DMS153 treated with DMSO at 0.1 percent for 48 hours (cell line): ENCODE data around the gene GTF2A2.
A peak's percentile ranks its signal among the peaks of the same experiment; 100 is the strongest.
"Not testable (repeated sequence)": the region's sequence is repeated elsewhere in the genome, so short reads cannot be mapped to it uniquely, and the experiment has no call there.

Experiments used
- DNase-seq: peaks from one replicate; lab custom pipeline; 2025; ENCODE audit not compliant: unreplicated experiment; lab: John Stamatoyannopoulos, UW

Gene GTF2A2

DNA sequence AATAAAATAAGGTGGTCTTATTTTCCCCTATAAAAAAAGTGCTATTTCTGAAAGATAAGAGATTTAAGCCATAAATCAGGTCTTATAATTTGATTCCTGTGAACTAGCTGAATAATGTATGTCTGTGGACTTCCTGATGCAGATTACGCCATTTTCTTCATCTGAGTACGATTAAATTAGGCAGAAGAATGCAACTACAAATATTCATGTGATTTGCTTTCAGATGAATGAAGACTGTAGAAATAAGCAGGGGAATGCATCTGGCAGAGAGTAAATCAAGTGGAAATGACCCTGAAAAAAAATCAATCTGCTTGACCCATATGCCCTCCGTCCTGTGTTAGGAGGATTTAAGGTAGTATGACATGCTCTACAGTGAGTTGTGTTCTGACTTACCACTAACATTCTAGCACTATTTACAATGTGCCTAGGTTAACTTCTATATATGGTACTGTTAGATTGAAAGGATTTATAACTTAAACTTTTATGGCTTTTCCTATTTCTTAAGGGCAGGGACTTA lies 17.1 kb upstream of the GTF2A2 start:
- no peak for DNase-seq

DNA sequence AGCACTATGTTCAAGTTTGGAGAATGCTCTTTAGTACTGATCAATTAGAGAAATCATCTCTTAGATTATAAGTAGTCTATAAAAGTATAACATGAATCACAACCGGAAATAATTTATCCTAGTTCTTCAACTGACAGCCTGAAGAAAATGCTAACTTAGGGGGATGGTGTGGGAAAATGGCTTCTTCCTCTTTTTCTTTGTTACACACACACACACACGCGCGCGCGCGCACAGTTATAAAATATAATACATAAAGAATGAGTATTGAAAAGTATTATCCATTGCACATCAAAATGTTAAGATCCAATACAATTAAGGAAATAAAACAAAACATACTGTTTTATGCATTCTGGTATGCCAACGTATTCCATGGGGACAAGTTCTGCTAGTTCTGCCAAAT lies 11.2 kb upstream of the GTF2A2 start:
- no peak for DNase-seq

DNA sequence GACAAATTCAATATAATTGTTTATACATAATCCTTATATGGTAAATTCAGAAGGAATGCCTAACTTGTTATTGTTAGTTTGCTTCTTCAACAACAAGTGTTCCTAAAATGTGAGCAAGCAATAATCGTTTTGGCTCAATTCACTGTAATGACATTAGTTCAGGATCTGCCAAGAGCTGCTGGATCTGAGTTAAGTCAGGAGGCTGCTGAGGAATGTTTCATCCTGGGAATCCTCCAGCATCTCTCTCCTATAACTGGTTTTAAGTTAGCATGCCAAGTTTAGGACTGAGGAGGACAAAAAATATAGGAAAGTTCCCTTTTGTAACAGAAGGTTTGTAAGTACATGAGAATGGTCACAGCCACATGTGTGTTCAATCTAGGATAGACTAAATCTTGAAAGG lies 4.9 kb upstream of the GTF2A2 start:
- no peak for DNase-seq

DNA sequence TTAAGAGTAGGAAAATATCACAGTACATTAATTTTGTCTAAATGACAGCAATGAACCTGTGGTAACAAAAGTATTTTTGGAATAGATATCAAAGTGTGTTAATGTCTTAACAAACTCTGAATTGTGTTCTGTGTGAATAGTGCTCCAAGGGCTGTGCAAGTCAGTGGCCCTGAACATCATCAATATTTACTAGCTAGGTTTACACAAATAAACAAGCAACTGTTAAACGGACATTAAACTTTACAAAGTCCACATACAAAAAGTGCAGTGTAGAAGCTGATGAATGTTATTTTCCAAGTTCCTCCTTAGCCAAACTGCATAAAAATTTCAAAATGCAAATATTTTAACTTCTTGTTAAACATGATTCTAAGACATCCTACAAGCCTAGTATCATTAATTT lies 2.1 kb upstream of the GTF2A2 start:
- no peak for DNase-seq

DNA sequence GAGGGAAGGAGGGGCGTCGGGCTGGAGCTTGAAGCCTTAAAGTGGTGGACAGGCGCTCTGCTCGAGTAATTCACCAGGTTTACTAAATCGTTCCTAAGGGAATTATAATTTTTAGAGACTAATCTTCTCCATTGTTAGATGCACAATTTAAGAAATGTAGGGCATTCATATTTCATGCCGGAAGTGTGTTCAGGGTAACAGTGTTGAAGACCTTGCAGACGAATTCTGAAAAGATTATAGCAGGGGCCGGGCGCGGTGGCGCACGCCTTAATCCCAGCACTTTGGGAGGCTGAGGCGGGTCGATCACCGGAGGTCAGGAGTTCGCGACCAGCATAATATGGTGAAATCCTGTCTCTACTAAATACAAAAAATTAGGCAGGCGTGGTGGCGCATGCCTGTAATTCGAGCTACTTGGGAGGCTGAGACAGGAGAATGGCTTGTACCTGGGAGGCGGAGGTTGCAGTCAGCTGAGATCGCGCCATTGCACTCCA lies 365 bp upstream of the GTF2A2 start:
- DNase-seq: no peak

DNA sequence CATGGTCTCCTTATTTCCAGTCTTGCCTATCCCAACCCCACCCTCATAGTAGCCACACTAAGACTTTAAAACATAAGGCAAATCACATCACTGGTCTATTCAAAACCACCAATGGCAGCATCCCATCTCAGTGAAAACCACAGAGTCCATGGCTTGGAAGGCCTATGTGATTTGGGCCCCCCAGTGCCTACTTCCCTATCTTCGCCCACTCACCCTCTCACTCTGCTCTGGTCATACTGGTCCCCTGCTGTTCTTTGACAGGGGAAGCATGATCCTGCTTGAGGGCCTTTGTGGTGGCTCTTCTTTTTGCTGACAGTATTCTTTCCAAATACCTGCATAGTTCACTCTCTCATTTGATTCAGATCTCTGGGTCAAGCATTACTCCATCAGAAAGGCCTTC lies 3.3 kb downstream of the GTF2A2 start:
- DNase-seq: no peak

DNA sequence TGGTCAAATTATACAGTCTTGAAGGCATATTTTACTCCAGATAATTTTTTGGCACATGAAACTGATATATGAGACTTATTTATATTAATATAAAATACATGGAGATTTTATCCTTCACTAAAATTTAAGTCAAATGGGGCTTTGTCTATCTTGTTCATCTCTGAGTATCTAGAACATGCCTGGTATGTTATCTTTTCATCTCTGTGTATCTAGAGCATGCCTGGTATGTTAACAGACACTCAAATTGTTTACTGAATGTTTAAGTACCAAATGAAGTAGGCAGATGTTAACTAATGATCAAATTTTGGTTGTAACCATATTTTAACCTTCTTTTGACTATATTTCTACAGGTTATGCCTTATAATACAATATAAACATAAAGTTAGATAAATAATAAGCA lies 7.7 kb downstream of the GTF2A2 start:
- no peak for DNase-seq

DNA sequence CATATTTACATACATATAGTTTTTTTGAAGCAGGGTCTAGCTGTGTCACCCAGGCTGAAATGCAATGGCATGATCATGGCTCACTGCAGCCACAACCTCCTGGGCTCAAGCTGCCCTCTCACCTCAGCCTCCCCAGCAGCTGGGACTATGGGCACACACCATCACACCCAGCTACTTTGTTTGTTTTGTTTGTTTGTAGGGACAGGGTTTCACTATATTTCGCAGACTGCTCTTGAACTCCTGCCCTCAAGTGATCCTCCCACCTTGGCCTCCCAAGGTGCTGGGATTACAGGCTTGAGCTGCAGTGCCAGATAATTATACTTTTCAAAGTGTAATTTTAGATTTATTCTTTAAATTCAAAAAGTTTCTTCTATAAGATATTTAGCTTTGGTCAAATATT lies 10.2 kb downstream of the GTF2A2 start:
- no peak for DNase-seq

DNA sequence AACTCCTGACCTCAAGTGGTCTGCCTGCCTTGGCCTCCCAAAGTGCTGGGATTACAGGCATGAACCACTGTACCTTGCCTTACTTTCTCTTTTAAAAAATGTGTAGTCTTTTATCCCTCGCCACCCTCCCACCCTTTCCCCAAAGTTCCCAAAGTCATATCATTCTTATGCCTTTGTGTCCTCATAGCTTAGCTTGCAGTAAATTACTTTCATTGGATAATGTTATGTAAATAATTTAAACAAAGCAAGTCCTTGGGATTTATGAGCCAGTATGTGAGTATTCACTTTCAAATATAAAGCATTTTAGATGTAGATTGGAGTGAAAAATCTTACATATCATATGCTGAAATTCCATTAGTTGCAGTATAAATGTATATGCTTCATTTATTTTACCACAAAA lies 11.0 kb downstream of the GTF2A2 start:
- no peak for DNase-seq

DNA sequence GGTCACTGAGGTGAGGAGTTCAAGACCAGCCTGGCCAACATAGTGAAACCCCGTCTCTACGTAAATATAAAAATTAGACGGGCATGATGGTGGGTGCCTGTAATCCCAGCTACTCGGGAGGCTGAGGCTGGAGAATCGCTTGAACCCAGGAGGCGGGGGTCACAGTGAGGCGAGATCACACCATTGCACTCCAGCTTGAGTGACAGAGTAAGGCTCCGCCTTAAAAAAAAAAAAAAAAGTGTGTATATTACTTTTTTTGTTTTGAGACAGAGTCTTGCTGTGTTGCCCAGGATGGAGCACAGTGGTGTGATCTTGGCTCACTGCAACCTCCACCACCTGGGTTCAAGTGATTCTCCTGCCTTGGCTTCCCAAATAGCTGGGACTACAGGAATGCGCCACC lies 11.5 kb downstream of the GTF2A2 start:
- DNase-seq: not testable (repeated sequence)

DNA sequence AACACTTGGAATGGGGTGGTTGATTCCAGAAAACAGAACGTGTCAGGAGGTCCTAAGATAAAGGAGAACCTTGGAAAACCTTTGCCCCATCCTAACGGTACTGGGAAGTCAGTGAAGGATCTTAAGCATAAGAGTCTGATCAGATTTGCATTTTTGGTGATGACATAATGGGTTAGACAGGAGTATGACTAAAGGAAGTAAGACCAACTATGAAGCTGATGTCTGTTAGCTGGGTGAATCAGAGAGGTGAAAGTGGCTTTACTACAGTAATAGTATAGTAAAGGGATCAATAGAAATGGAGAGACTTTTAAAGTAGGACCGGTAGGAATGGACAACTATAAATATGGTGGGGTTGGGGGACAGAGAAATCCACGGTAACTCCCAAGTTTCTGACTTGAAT lies 12.6 kb downstream of the GTF2A2 start:
- DNase-seq: no peak

DNA sequence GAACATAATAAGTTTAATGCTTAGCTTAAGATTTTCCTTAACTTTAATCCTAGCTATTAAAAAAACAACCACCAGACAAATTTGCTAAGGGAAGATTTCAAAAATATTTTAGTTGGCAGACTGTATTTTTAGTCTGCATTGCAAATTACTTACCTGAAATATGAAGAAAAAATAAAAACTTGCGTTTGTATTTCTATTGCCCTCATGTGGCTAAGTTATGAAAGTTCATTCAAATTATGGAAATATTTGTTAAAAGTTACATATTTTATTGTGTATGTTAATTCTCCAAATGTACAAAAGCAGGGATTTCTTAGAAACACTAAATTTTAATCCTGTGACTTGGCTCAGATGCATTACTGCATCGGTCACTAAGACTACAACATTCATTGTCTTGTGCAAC lies 15.0 kb downstream of the GTF2A2 start:
- DNase-seq: no peak

DNA sequence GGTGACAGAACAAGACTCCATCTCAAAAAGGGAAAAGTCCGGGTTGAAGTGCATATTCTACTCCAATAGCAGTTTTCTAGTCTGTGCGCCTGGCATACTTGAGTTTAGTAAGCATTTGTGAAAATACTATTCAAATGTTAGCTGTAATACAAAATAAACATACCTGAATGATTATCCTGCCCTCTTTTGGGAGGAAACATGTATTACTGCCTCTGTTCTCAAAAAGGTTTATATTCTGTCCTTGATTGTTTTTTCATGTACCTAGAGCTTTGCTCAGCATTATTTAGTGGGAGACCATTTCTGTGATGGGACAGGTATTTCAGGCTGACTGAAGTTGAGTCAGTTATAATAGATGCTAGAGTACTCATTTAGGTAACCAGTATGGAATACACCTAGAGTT lies 19.8 kb downstream of the GTF2A2 start:
- not testable (repeated sequence) for DNase-seq

DNA sequence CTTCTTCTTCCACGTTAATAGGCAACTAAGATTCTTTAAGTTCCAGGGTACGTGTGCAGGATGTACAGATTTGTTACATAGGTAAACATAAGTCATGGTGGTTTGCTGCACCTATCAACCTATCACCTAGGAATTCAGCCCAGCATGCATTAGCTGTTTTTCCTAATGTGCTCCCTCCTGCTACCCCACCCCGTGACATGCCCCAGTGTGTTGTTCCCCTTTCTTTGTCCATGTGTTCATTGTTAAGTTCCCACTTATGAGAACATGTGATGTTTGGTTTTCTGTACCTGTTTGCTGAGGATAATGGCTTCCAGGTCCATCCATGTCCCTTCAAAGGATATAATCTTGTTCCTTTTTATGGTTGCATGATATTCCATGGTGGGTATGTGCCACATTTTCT lies 21.1 kb downstream of the GTF2A2 start:
- DNase-seq: no peak

DNA sequence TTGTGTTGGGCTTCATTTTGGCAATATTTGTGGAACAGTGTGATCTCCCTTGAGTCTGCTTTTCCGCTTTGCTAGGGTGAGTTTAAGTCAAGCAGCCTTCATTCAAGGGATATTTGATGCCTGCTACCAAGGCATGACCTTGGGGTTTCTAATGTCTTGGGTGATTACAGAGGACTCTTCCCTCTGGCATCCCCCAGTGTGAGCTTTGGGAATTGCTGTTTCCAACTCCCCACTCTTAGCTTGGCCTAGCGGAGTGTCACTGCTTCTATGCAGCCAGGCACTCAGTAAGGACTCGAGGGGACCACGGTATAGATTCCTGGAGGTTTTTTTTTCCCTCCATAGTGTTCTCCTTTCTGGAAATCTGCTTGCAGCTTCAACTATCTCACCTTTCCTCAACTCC lies 24.6 kb downstream of the GTF2A2 start:
- DNase-seq: no peak

DNA sequence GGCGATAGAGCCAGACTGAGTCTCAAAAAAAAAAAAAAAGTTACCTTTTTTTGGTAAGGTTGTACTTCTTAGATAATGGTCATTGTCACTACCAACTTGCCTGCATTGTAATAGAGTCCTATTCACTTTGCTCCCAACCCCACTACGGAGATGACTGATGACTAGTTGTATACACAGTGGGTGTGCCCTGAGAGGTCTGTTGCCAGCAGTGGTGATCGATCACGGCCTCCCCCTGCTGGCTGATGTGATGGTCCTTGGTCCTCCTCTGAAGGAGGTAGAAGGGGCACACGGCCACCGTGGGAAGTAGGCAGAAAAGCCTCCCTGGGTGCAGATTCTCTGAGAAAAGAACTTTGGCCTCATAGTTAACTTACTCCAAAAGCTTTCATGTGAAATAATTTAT lies 35.0 kb downstream of the GTF2A2 start:
- no peak for DNase-seq

DNA sequence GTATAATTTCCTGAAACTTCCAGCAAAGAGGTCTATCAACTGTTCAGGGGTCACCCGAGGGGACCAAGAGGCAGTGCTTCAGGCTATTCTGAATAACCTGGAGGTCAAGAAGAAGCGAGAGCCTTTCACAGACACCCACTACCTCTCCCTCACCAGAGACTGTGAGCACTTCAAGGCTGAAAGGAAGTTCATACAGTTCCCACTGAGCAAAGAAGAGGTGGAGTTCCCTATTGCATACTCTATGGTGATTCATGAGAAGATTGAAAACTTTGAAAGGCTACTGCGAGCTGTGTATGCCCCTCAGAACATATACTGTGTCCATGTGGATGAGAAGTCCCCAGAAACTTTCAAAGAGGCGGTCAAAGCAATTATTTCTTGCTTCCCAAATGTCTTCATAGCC lies 38.9 kb downstream of the GTF2A2 start:
- DNase-seq: no peak

DNA sequence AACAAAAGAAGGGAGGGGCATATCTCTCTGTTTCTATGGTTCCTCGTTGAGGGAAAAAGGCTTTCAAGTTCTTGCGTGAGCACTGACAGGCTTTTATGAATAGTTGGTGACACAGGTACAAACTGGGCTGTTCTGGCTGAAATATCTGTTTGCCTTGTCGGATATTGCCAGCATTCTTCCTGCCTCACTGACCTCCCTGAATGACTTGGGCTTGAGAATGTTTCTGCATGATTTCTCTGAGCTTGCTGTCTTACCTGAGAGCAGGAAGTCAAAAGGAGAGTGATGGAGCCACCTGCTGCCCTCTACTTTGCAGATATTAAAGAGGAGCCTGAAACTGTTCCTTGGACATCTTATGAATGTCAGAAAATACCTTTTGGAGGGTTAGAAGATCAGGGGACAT lies 40.9 kb downstream of the GTF2A2 start:
- DNase-seq: peak; percentile 4

DNA sequence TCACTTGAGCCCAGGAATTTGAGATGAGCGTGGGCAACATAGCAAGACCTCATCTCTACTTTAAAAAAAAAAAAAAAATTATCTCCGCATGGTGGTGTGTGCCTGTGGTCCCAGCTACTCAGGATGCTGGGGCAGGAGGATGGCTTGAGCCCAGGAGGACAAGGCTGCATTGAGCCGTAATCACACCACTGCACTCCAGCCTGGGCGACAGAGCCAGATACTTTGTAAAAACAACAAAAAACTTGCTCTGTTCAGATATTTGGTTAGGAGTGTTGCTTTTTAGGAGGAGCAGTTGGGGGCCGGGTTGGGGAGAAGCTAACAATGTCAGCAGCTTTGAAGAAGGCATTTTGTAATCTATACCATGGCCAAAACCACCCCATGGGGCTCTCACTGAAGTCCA lies 41.7 kb downstream of the GTF2A2 start:
- DNase-seq: no peak

DNA sequence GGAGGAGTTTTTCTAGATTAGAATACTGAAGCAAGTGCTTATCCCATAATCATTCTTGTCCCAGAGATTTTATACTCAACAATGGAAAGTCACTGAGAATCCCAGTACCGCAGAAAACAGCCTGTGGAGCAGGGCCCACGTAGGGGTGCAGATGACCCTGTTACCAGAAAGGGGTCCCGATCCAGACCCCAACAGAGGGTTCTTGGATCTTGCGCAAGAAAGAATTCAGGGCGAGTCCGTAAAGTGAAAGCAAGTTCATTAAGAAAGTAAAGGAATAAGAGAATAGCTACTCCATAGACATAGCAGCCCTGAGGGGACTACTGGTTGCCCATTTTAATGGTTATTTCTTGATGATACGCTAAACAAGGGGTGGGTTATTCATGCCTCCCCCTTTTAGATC lies 43.2 kb downstream of the GTF2A2 start:
- DNase-seq: no peak

DNA sequence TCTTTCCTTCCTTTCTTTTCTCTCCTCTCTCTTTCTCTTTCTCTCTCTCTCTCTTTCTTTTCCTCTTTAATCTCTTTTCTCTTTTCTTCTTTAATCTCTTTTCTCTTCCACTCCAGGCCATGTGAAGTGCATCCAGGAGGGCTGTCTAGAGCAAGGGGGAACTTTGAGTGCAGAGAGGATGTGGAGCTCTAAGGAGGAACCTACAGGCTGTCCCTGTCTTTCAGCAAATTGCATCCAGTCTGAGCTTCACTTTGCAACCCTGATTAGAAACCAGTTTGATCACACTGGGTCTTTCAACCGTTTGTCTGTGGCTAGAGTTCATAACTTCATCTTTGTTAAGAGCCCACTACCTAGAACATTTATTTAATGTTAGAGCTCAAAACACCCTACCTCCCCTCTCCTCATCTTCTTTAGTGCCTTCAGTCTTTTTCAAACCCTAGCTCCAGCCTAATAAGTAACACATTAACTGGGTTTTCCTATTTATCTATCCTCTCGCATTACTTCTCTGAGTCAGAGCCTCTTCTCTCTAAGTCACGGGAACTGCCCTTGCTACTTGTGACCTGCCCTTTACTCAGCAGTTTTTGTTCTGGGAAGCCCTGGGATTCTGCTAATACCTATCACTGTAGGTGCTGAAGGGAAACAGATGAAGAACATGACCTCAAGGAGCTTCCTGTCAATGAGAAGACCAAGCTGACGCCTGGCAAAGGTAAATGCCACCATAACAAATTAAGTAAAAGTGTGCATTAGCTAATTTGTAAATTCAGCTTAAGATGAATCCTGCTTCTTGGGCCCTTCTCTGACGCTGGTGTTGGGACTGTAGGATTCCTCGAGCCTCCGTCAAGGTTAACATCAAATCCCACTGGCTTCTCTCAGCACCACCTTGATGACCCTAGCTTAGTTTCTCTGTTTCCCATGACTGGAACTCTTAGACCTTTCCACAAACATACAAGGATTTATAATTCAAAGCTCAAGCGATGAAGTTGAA lies 45.7 kb downstream of the GTF2A2 start, which contains the start of gene GCNT3:
Gene GCNT3, plus strand, starts transcription at position 508 of the 985 bp plus-strand sequence. CDS start 6,456 bp downstream, outside the sequence.
- DNase-seq: no peak
